ENCODE measurements around the gene IGF2BP2. TPM values are rescaled to one million over a fixed set of nuclear protein-coding genes. Genes with fewer than 3 reads are reported as not detected.

The IGF2BP2 gene
- total and polyA plus RNA-seq, 2 of the 13 experiments (the other 11 are each of a cell fraction or from before 2014, with no cell fraction given): 6.5 to 46.0 TPM

DNA sequence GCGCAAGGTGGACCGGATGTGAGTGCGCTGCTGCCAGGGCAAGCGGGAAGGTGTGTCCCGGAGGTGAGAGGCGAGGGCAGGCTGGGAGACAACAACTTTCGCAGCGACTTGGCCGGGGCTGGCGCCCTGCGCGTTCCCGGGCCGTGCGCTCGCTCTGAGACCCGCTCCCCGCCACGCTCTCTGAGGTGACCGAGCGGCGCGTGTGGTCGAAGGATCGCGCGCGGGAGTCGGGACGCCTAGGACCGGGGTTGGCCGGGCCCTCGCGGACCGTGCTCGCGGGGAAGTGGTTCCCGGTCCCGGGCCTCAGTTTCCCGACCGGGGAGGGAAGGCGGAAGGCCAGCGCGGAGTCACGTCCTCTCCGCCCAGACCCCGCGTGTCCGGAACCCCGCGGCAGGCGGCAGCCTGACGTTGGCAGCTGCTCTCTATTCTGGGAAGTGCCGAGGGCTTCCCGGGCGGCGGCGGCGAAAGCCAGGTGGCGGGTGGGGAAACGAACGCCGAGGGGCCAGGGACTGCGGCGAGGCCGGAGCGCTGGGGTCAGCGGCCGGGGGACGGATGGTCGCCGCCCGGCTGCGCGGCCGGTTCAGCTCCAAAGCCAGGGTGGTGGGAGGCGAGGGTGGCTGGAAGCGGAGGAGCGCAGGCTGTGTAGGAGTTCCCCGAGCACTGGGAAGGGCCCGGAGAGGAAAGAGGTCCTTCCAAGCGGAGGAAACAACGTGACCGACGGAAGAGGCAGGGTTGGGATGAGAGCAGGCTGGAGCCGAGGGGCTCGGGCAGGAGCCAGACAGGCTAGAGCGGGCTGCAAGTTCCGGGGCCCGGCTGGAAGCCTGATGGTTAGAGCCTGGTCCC, 1.0 kb upstream of the IGF2BP2 start (continued):
- TF ChIP-seq, protein P1, sequence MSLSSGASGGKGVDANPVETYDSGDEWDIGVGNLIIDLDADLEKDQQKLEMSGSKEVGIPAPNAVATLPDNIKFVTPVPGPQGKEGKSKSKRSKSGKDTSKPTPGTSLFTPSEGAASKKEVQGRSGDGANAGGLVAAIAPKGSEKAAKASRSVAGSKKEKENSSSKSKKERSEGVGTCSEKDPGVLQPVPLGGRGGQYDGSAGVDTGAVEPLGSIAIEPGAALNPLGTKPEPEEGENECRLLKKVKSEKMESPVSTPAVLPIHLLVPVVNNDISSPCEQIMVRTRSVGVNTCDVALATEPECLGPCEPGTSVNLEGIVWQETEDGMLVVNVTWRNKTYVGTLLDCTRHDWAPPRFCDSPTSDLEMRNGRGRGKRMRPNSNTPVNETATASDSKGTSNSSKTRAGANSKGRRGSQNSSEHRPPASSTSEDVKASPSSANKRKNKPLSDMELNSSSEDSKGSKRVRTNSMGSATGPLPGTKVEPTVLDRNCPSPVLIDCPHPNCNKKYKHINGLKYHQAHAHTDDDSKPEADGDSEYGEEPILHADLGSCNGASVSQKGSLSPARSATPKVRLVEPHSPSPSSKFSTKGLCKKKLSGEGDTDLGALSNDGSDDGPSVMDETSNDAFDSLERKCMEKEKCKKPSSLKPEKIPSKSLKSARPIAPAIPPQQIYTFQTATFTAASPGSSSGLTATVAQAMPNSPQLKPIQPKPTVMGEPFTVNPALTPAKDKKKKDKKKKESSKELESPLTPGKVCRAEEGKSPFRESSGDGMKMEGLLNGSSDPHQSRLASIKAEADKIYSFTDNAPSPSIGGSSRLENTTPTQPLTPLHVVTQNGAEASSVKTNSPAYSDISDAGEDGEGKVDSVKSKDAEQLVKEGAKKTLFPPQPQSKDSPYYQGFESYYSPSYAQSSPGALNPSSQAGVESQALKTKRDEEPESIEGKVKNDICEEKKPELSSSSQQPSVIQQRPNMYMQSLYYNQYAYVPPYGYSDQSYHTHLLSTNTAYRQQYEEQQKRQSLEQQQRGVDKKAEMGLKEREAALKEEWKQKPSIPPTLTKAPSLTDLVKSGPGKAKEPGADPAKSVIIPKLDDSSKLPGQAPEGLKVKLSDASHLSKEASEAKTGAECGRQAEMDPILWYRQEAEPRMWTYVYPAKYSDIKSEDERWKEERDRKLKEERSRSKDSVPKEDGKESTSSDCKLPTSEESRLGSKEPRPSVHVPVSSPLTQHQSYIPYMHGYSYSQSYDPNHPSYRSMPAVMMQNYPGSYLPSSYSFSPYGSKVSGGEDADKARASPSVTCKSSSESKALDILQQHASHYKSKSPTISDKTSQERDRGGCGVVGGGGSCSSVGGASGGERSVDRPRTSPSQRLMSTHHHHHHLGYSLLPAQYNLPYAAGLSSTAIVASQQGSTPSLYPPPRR (CRISPR knock-in tag; IDR thresholded peaks at IDR 0.05; ENCODE audit: borderline replicate concordance): no peak
- no peak for TF ChIP-seq CBX1 (IDR thresholded peaks at IDR 0.05; ENCODE audit: low read depth)
- TF ChIP-seq TEAD2 (CRISPR knock-in tag; IDR thresholded peaks at IDR 0.05): no peak
- TF ChIP-seq TCF12 (IDR thresholded peaks at IDR 0.05): no peak
- no peak for TF ChIP-seq TCF12 (CRISPR knock-in tag; IDR thresholded peaks at IDR 0.05)
- peak; percentile 17; the same call in 1 of the 2 replicates for TF ChIP-seq NKX3-1 (CRISPR knock-in tag; IDR thresholded peaks at IDR 0.05)
- TF ChIP-seq HNF1B (CRISPR knock-in tag; IDR thresholded peaks at IDR 0.05): no peak
- TF ChIP-seq PCBP1 (IDR thresholded peaks at IDR 0.05; ENCODE audit: borderline replicate concordance, low read depth, low read length): no peak
- peak; percentile 46; the same call in 1 of the 2 replicates for TF ChIP-seq MTA1 (CRISPR knock-in tag; IDR thresholded peaks at IDR 0.05; ENCODE audit: borderline replicate concordance)
- no peak for TF ChIP-seq PATZ1 (CRISPR knock-in tag; IDR thresholded peaks at IDR 0.05)
- TF ChIP-seq ZSCAN9 (CRISPR knock-in tag; IDR thresholded peaks at IDR 0.05; ENCODE audit: borderline replicate concordance): no peak
- no peak for TF ChIP-seq ZNF260 (CRISPR knock-in tag; IDR thresholded peaks at IDR 0.05; ENCODE audit: borderline replicate concordance, low read depth)
- TF ChIP-seq SIX1 (CRISPR knock-in tag; IDR thresholded peaks at IDR 0.05; ENCODE audit: borderline replicate concordance): no peak
- no peak for TF ChIP-seq ZNF775 (CRISPR knock-in tag; IDR thresholded peaks at IDR 0.05; ENCODE audit: borderline replicate concordance)
- TF ChIP-seq NFE2L1 (CRISPR knock-in tag; IDR thresholded peaks at IDR 0.05; ENCODE audit: borderline replicate concordance): no peak
- peak; percentile 78; the same call in 1 of the 2 replicates for TF ChIP-seq ZNF878 (CRISPR knock-in tag; IDR thresholded peaks at IDR 0.05)
- TF ChIP-seq HDAC1 (CRISPR knock-in tag; IDR thresholded peaks at IDR 0.05): peak; percentile 70
- TF ChIP-seq, protein P2, sequence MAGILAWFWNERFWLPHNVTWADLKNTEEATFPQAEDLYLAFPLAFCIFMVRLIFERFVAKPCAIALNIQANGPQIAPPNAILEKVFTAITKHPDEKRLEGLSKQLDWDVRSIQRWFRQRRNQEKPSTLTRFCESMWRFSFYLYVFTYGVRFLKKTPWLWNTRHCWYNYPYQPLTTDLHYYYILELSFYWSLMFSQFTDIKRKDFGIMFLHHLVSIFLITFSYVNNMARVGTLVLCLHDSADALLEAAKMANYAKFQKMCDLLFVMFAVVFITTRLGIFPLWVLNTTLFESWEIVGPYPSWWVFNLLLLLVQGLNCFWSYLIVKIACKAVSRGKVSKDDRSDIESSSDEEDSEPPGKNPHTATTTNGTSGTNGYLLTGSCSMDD (CRISPR knock-in tag; IDR thresholded peaks at IDR 0.05): 0 out of 2 replicates have a peak, but pooled peaks have one; percentile 9
- peak; percentile 27; the same call in 1 of the 2 replicates for TF ChIP-seq SAP130 (CRISPR knock-in tag; IDR thresholded peaks at IDR 0.05; ENCODE audit: low read depth)
- no peak for TF ChIP-seq MAF1 (CRISPR knock-in tag; IDR thresholded peaks at IDR 0.05; ENCODE audit: borderline replicate concordance)
